Measurements from ENCODE around the gene DDA1.

DNA sequence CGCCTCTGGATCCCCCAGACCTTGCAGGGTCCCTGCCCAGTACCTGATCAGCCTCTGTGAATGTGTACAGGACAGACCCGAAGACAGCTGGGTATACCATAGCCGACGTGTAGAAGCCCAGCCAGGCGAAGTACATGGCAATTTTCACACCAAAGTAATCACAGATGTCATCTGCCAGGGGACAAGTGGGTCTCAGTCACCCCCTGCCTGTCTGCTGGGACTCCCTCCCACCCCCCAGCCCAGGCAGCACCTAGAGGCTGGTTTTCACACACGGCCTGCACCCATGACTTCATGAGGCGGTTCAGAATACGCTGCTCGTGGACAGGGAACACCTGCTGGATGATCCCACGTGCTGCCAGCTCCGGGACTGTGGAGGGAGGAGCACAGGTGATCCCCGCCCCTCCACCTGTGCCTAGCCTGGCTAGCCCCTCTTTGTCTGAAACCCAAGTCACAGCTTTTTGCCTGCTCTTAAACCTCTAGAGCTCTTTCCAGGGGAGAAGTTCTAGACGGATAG, 21.7 kb downstream of the DDA1 start:
- TF ChIP-seq, protein P1, sequence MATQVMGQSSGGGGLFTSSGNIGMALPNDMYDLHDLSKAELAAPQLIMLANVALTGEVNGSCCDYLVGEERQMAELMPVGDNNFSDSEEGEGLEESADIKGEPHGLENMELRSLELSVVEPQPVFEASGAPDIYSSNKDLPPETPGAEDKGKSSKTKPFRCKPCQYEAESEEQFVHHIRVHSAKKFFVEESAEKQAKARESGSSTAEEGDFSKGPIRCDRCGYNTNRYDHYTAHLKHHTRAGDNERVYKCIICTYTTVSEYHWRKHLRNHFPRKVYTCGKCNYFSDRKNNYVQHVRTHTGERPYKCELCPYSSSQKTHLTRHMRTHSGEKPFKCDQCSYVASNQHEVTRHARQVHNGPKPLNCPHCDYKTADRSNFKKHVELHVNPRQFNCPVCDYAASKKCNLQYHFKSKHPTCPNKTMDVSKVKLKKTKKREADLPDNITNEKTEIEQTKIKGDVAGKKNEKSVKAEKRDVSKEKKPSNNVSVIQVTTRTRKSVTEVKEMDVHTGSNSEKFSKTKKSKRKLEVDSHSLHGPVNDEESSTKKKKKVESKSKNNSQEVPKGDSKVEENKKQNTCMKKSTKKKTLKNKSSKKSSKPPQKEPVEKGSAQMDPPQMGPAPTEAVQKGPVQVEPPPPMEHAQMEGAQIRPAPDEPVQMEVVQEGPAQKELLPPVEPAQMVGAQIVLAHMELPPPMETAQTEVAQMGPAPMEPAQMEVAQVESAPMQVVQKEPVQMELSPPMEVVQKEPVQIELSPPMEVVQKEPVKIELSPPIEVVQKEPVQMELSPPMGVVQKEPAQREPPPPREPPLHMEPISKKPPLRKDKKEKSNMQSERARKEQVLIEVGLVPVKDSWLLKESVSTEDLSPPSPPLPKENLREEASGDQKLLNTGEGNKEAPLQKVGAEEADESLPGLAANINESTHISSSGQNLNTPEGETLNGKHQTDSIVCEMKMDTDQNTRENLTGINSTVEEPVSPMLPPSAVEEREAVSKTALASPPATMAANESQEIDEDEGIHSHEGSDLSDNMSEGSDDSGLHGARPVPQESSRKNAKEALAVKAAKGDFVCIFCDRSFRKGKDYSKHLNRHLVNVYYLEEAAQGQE (IDR thresholded peaks at IDR 0.05) = no peak
- no peak for TF ChIP-seq RFX5 (IDR thresholded peaks at IDR 0.05)

All from A549 (cell line).